HepG2 (cell line): ENCODE results near the gene ARMH3. TPM values are rescaled to one million over a fixed set of nuclear protein-coding genes. Genes with fewer than 3 reads are reported as not detected.

ENCODE experiments used
- ATAC-seq: fragments of 200-7000 bp; cut with Tn5 transposase; 3 replicates; pipeline ENCODE4 v1.9.1; 2020; ENCODE audit warnings: mild to moderate bottlenecking, moderate library complexity
- BruUV-seq: library from RNA; stranded (reverse); fragments of 400-500 nt; replicated peaks from 2 replicates; lab custom pipeline; 2021; lab: Mats Ljungman, UMichigan
- CTCF ChIA-PET: fragments of 300-600 bp; formaldehyde crosslinking; extraction: SDS; loops from one replicate; lab custom pipeline; 2021; ENCODE audit warnings: low total read pairs, inconsistent platforms, low intra/inter-chr PET ratio; lab: Yijun Ruan, JAX
- POLR2A ChIA-PET: fragments of 350-600 bp; sonication (Branson Sonifier 250); formaldehyde crosslinking; loops from one replicate; lab custom pipeline; 2020; ENCODE audit warnings: antibody characterized with exemption, inconsistent platforms; lab: Yijun Ruan, JAX
- DNase-seq: peaks from one replicate; pipeline ENCODE4 v3.0.0-alpha.2; 2015; ENCODE audit warnings: low spot score
- FAIRE-seq: peaks from 3 replicates; lab custom pipeline; 2011; peaks lifted over from hg19 to GRCh38; lab: Jason Lieb, UNC
- H2AFZ ChIP-seq: one replicate; pipeline ENCODE4 v1.6.1; 2011; ENCODE audit warnings: low read length, inconsistent platforms
- H3K27ac ChIP-seq: fragments of 300-600 bp; 3 replicates; pipeline ENCODE4 v1.8.0; 2011; ENCODE audit warnings: mixed run types, mild to moderate bottlenecking, mixed read lengths, low read length, inconsistent platforms; ENCODE audit not compliant: insufficient read depth; ENCODE audit errors: extremely low read length
- H3K27me3 ChIP-seq, 2 experiments: fragments of 200-600 bp in 1 of 2; 2 replicates in 1 of 2; 3 replicates in 1 of 2; pipeline versions ENCODE4 v1.6.0 to v1.8.0; 2011; ENCODE audit warnings: low read length in 2 of 2, mild to moderate bottlenecking in 2 of 2, moderate library complexity in 2 of 2, inconsistent platforms in 1 of 2; ENCODE audit not compliant: insufficient read depth in 2 of 2, control insufficient read depth in 1 of 2
- H3K36me3 ChIP-seq, 2 experiments: fragments of 200-600 bp in 1 of 2; replicated peaks in 1 of 2; 2 replicates in 1 of 2; 3 replicates in 1 of 2; pipeline versions ENCODE4 v1.5.1 to v1.8.0; 2011; ENCODE audit warnings: low read length in 2 of 2, inconsistent platforms in 1 of 2; ENCODE audit not compliant: insufficient read depth in 2 of 2, control insufficient read depth in 1 of 2
- H3K4me1 ChIP-seq: 2 replicates; pipeline ENCODE4 v1.5.1; 2012; ENCODE audit warnings: low read length, inconsistent platforms; ENCODE audit not compliant: insufficient read depth
- H3K4me2 ChIP-seq: 2 replicates; pipeline ENCODE4 v1.6.0; 2011; ENCODE audit warnings: low read depth, low read length, inconsistent platforms
- H3K4me3 ChIP-seq, 3 experiments: fragments of 200-600 bp in 1 of 3; sonication (generic), shearing (Covaris generic) in 1 of 3; replicated peaks in 1 of 3; 2 replicates each; pipeline ENCODE4 v1.5.1; 2011 to 2016; ENCODE audit warnings: low read length in 3 of 3, inconsistent platforms in 2 of 3, low read depth in 2 of 3, mild to moderate bottlenecking in 2 of 3, control low read depth in 1 of 3, mixed read lengths in 1 of 3; ENCODE audit not compliant: insufficient read depth in 1 of 3
- H3K79me2 ChIP-seq: one replicate; pipeline ENCODE4 v1.6.1; 2011; ENCODE audit warnings: low read length, inconsistent platforms; ENCODE audit not compliant: insufficient read depth
- H3K9ac ChIP-seq: 2 replicates; pipeline ENCODE4 v1.6.0; 2011; ENCODE audit warnings: mild to moderate bottlenecking, low read depth, low read length, inconsistent platforms; ENCODE audit not compliant: insufficient read depth
- H3K9me3 ChIP-seq: 2 replicates; pipeline ENCODE4 v1.5.1; 2012; ENCODE audit warnings: mild to moderate bottlenecking, low read length
- H4K20me1 ChIP-seq: 2 replicates; pipeline ENCODE4 v1.6.0; 2011; ENCODE audit warnings: inconsistent platforms, mild to moderate bottlenecking, low read length, moderate library complexity; ENCODE audit not compliant: insufficient read depth
- ARNTL ChIP-seq: sonication (generic); formaldehyde crosslinking; IDR thresholded peaks from 2 replicates; pipeline ENCODE4 v1.4.0; 2020; ENCODE audit warnings: mild to moderate bottlenecking, missing genetic modification reagents
- ASH2L ChIP-seq: fragments of 300-600, 200-600 bp; sonication (generic); IDR thresholded peaks from 2 replicates; pipeline ENCODE4 v1.7.0; 2017; ENCODE audit warnings: low read depth, mild to moderate bottlenecking, moderate library complexity, mixed read lengths, low read length; ENCODE audit not compliant: insufficient read length
- ATF7 ChIP-seq, 2 experiments: fragments of 450-650 bp in 1 of 2; sonication (generic) in 1 of 2; formaldehyde crosslinking in 1 of 2; IDR thresholded peaks; 2 replicates each; pipeline versions ENCODE4 v1.4.0 to v1.6.1; 2016 to 2020; ENCODE audit warnings: antibody characterized with exemption in 1 of 2, mild to moderate bottlenecking in 1 of 2, missing genetic modification reagents in 1 of 2
- DMTF1 ChIP-seq: sonication (generic); formaldehyde crosslinking; IDR thresholded peaks from 2 replicates; pipeline ENCODE4 v1.4.0; 2020; ENCODE audit warnings: mild to moderate bottlenecking, missing genetic modification reagents
- DNMT1 ChIP-seq: sonication (generic); formaldehyde crosslinking; IDR thresholded peaks from 2 replicates; pipeline ENCODE4 v1.5.1; 2020; ENCODE audit warnings: mild to moderate bottlenecking, missing genetic modification reagents
- KLF13 ChIP-seq: sonication (generic); formaldehyde crosslinking; IDR thresholded peaks from 2 replicates; pipeline ENCODE4 v1.4.0; 2020; ENCODE audit warnings: mild to moderate bottlenecking, missing genetic modification reagents
- PRMT3 ChIP-seq: sonication (generic); formaldehyde crosslinking; IDR thresholded peaks from 2 replicates; pipeline ENCODE4 v1.8.1; 2022; ENCODE audit warnings: low read depth, mild to moderate bottlenecking, moderate library complexity, missing genetic modification reagents, borderline replicate concordance
- REL ChIP-seq: sonication (generic); formaldehyde crosslinking; conservative IDR thresholded peaks from 2 replicates; pipeline ENCODE4 v1.8.0; 2022; ENCODE audit warnings: mild to moderate bottlenecking, missing genetic modification reagents, moderate library complexity
- TARDBP ChIP-seq: sonication (generic); formaldehyde crosslinking; IDR thresholded peaks from 2 replicates; pipeline ENCODE4 v1.8.0; 2022; ENCODE audit warnings: mild to moderate bottlenecking, missing genetic modification reagents
- ZFP36 ChIP-seq: fragments of 150-350 bp; IDR thresholded peaks from 2 replicates; pipeline ENCODE4 v1.6.1; 2018; ENCODE audit warnings: borderline replicate concordance, low read length, low read depth; ENCODE audit not compliant: partially characterized antibody
- ZNF180 ChIP-seq: sonication (generic); formaldehyde crosslinking; IDR thresholded peaks from 2 replicates; pipeline ENCODE4 v1.4.0; 2020; ENCODE audit warnings: low read depth, missing genetic modification reagents, borderline replicate concordance
- ZNF550 ChIP-seq: sonication (generic); formaldehyde crosslinking; IDR thresholded peaks from 2 replicates; pipeline ENCODE4 v1.4.0; 2020; ENCODE audit warnings: mild to moderate bottlenecking, missing genetic modification reagents, borderline replicate concordance
- ZNF577 ChIP-seq: sonication (generic); formaldehyde crosslinking; IDR thresholded peaks from 2 replicates; pipeline ENCODE4 v1.4.0; 2020; ENCODE audit warnings: mild to moderate bottlenecking, low read depth, missing genetic modification reagents, borderline replicate concordance
- WGBS: methylation state at CpG from one replicate; pipeline ENCODE4 v1.1.6; 2017; ENCODE audit warnings: low lambda C conversion rate; 5-methylcytosine and 5-hydroxymethylcytosine counted together
- in situ Hi-C: cut with HindIII; loops from 2 replicates; pipeline ENCODE4 v1.10.0; 2017; ENCODE audit warnings: low pct_unique_long_range_greater_than_20kb; ENCODE audit not compliant: extremely low pct_ligation_motif_present
- intact Hi-C: fragments of 100-400 bp; cut with micrococcal nuclease; formaldehyde crosslinking; loops from one replicate; pipeline ENCODE4 v1.10.0; 2022; ENCODE audit not compliant: unreplicated experiment
- polyA plus RNA-seq, 8 experiments: library from polyadenylated mRNA; depleted of rRNA in 3 of 8; stranded (reverse) in 7 of 8; unstranded in 1 of 8; fragments of >200 nt; fragmentation: Illumina TruSeq in 4 of 8; extraction: Trizol in 4 of 8; gene quantifications; 2 replicates each; pipeline versions ENCODE4 v1.2.1 to v1.2.3, GENCODE V29; 2011 to 2016; ENCODE audit warnings: low read depth in 4 of 8, missing spikeins in 1 of 8, mixed read lengths in 1 of 8; ENCODE audit not compliant: insufficient read depth in 1 of 8
- total RNA-seq, 5 experiments: library from RNA; depleted of rRNA; stranded (reverse); fragments of >200 nt; fragmentation: Illumina TruSeq; extraction: Trizol; gene quantifications; 2 replicates each; pipeline ENCODE4 v1.2.3, GENCODE V29; 2016; ENCODE audit warnings: low read depth in 1 of 5

Gene ARMH3
- total and polyA plus RNA-seq, 2 of the 13 experiments (the other 11 are each of a cell fraction or from before 2014, with no cell fraction given), result 8.4 to 16.9 TPM

- ChIA-PET POLR2A (no interaction called here), CTCF (no interaction called here)
- Histone ChIP-seq H3K9ac (no peak overlapping the region), H3K36me3 (peaks cover 5 to 32% of the 10 kb centered on the region in 2 experiments; a peak in 3 of 5 replicates), H3K9me3 (no peaks in the 10 kb centered on the region), H4K20me1 (no peaks in the 10 kb centered on the region), H2AFZ (no peak overlapping the region), H3K27ac (no peak overlapping the region), H3K4me2 (no peak overlapping the region), H3K4me3 (no peak overlapping the region), H3K4me1 (no peaks in the 10 kb centered on the region), H3K79me2 (no peaks in the 10 kb centered on the region), H3K27me3 (no peaks in the 10 kb centered on the region)
- 92% methylated on average over 1 of the region's 1 CpG for WGBS
- ATAC-seq, result no peak
- DNase-seq, result no peak
- TF ChIP-seq ZFP36 (no peak), ZNF577 (CRISPR knock-in tag) (no peak), DNMT1 (CRISPR knock-in tag) (no peak)
- no TSS peak for BruUV-seq
- no peak for FAIRE-seq
- intact Hi-C loops (no loop called here), in situ Hi-C loops (no loop called here)
Observed at GRCh38 chr10:101958691-101959090, 97.3 kb downstream of the ARMH3 start.

- Histone ChIP-seq H3K27me3 (no peaks in the 10 kb centered on the region), H3K79me2 (no peaks in the 10 kb centered on the region), H3K4me2 (no peak overlapping the region), H3K4me1 (no peaks in the 10 kb centered on the region), H3K9ac (no peak overlapping the region), H3K9me3 (no peaks in the 10 kb centered on the region), H3K4me3 (no peak overlapping the region), H4K20me1 (no peaks in the 10 kb centered on the region), H2AFZ (no peak overlapping the region), H3K36me3 (peaks cover 5 to 32% of the 10 kb centered on the region in 2 experiments; a peak in 4 of 5 replicates), H3K27ac (no peak overlapping the region)
- ATAC-seq, result no peak
- intact Hi-C loops (no loop called here), in situ Hi-C loops (no loop called here)
- DNase-seq, result no peak
- ChIA-PET POLR2A (no interaction called here), CTCF (no interaction called here)
- BruUV-seq, result no TSS peak
- no peak for TF ChIP-seq ASH2L
- TF ChIP-seq ARNTL (CRISPR knock-in tag), result no peak
- no peak for TF ChIP-seq DMTF1 (CRISPR knock-in tag)
- TF ChIP-seq ATF7 (IDR thresholded peaks at IDR 0.05), result no peak
- TF ChIP-seq ATF7 (CRISPR knock-in tag; IDR thresholded peaks at IDR 0.05), result no peak
- TF ChIP-seq REL (CRISPR knock-in tag), result no peak
- TF ChIP-seq ZNF180 (CRISPR knock-in tag), result no peak
- TF ChIP-seq PRMT3 (CRISPR knock-in tag), result no peak
- no peak for TF ChIP-seq TARDBP (CRISPR knock-in tag)
- no peak for TF ChIP-seq KLF13
- TF ChIP-seq ZNF550 (CRISPR knock-in tag), result no peak
- FAIRE-seq, result no peak
- 96% methylated on average over 1 of the region's 1 CpG for WGBS
Observed at GRCh38 chr10:101956898-101957297, 99.1 kb downstream of the ARMH3 start.
